Stimulated activated CD4-positive, alpha-beta T cell treated with anti-CD3 and anti-CD28 coated beads, Interleukin-15, amount 100 ng/mL, for 48 hours (primary cell): ENCODE data around the gene CFAP298.
"Not testable (repeated sequence)": the region's sequence is repeated elsewhere in the genome, so short reads cannot be mapped to it uniquely, and the experiment has no call there.

Experiments
- DNase-seq, 2 donors: peaks; one replicate each; pipeline ENCODE4 v3.0.0-alpha.2; 2020; ENCODE audit warnings: low read depth in 2 of 2

Gene CFAP298

GRCh38 chr21:32566741-32567389 is 45.3 kb downstream of the CFAP298 start:
- DNase-seq, result no peak

- no peak for DNase-seq
Observed at GRCh38 chr21:32565856-32566465, 46.2 kb downstream of the CFAP298 start.

GRCh38 chr21:32562915-32563314 is 49.3 kb downstream of the CFAP298 start:
- DNase-seq, result no peak

GRCh38 chr21:32562426-32562825 is 49.8 kb downstream of the CFAP298 start:
- no peak for DNase-seq

GRCh38 chr21:32561476-32561875 is 50.7 kb downstream of the CFAP298 start:
- DNase-seq, result not testable (repeated sequence)

- DNase-seq, result no peak
Observed at GRCh38 chr21:32560896-32561295, 51.3 kb downstream of the CFAP298 start.

GRCh38 chr21:32559006-32559610 is 53.1 kb downstream of the CFAP298 start:
- DNase-seq, result no peak

- no peak for DNase-seq
Observed at GRCh38 chr21:32558106-32558505, 54.1 kb downstream of the CFAP298 start.

GRCh38 chr21:32554832-32555638 is 57.1 kb downstream of the CFAP298 start:
- no peak for DNase-seq

- no peak for DNase-seq
Observed at GRCh38 chr21:32549886-32550285, 62.3 kb downstream of the CFAP298 start.

GRCh38 chr21:32549440-32549839 is 62.7 kb downstream of the CFAP298 start:
- DNase-seq, result no peak
